Right kidney (tissue), 1 donor: ENCODE data around the gene SYNGR1.
"Not testable (repeated sequence)": the region's sequence is repeated elsewhere in the genome, so short reads cannot be mapped to it uniquely, and the experiment has no call there.

Experiments used
- DNase-seq: peaks from one replicate; pipeline ENCODE4 v3.0.0-alpha.2; 2016

The SYNGR1 gene

DNA sequence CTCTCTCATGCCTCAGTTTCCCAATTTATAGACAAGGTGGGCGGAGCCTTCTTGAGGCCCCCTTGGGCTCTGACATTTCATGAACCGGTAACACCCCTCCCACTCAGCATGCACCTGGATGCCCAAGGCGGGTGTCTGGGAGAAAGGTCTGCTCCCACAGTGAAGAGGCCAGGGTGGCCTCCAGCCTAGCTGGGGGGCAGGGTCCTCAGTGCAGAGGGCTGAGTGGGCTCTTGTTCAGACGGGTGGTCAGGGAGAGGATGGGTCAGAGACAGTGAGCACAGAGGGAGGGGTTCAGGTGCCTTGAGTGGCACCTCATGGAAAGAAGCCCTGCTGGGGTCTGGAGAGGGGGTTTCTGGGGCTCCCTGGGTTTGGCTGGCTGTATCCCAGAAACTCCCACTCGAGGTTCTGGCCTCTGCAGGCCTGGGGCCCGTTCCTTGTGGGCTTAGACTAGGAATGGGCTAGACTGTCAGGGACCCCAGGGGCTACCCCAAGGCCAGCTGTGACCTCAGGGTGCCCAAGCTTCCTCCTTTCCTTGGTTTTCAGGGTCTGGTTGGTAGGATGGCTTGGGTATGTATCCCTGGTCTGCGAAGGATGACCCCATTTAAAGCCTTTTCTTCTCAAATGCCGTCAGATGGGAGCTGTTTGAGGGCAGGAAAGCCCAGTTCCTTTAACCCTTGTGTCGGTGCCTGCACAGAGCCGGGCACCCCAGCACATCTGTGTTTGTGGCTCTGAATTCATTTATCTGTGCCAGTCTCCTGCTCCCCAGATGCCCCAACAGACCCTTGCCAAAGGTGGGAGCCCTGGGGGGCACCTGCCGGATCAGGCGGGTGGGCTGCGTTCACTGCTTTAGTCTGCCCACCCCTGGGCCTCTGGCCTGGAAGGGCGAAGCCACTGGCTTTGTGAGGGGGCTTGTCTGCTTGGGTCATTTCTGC is 1.2 kb downstream of the SYNGR1 start:
- no peak for DNase-seq

DNA sequence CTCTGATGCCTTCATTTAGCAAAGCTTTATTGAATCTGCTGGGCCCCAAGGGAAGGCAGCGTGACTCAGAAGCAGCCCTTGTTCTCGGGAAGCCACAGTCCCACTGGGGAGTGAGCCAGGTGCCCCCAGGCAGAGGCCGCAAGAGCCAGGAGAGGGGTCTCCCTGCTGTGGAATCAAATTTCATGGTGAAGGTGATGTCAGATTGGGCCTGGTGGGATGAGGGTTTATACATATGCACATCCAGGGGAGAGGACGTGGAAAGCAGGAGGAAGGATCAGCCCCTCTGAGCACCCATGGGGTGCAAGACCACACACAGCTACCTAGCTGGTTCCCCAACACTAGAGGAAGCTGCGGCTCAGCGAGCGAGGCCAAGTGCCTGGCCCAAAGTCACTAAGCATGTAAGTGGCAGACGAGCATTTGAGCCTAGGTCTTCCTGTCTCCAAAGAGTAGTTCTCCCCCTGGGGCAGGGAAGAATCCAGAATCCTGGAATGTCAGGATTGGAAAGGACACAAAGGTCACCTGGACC is 2.0 kb downstream of the SYNGR1 start:
- no peak for DNase-seq

DNA sequence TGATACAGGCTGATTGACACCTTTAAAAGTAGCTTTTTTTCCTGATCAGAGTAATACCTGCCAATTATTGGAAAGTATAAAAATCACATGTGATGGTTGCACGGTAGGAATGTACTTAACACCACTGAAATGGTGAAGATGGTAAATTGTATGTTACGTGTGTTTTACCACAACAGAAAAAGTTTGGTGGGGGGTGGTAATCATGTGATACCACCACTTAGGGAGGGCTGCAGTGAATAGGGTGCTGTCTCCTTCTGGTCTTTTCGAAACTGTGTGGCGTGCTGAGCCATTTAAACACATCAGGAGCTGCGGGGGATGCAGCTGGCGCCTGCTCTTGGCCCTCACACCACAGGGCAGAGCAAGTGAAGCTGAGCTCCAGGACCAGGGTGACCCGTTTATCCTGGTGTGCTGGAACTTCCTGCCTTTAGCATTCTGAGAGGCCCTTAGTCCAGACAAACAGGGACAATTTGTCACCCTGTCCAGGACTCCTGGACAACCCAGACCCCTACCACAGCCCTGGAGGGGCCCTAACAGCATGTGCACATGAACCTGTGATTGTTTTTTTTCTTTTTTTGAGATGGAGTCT is 2.6 kb downstream of the SYNGR1 start:
- DNase-seq, result no peak

DNA sequence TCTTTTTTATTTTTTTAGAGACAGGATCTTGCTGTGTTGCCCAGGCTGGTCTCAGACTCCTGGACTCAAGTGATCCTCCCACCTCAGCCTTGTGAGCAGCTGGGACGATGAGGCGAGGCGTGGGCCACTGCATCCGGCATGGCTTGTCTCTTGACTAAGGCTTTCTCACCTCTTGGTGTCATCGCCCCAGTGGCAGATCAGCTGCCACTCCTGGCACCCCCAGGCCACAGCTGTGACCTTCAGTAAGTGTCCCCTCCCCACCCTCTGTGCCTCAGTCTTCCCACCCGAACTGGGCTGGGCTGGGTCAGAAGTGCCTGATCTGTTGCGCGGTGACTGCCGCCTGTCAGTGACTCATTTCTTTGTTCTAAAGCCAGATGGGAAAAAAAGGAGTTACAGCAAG is 3.6 kb downstream of the SYNGR1 start:
- DNase-seq, result no peak

DNA sequence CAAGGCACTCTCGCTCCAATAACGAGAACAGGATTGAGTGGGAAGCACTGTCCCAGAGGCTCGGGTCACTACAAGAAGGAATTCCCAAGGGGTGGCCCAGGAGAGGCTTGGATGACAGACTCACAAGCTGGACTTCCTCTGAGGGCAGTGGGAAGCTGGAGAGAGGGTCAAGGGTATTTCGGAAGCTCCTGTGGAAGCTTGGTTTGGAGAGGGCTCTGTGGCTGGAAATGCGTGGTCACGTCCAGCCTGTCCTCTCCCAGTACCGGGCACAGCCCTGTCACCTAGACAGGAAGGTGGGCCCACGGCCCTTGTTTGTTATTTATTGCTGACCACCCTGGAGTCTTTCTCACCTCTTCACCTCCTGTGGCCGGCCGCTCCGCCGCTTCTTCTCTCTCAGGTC is 5.3 kb downstream of the SYNGR1 start:
- DNase-seq, result no peak

DNA sequence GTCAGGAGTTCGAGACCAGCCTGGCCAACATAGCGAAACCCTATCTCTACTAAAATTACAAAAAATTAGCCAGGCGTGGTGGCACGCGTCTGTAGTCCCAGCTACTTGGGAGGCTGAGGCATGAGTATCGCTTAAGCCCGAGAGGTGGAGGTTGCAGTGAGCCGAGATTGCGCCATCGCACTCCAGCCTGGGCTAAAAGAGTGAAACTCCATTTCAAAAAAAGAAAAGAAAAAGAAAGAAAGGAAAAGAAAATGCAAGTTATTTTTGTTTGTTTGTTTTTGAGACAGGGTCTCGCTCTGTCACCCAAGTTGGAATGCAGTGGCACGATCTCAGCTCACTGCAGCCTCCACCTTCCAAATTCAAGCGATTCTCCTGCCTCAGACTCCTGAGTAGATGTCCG is 6.0 kb downstream of the SYNGR1 start:
- DNase-seq, result not testable (repeated sequence)

DNA sequence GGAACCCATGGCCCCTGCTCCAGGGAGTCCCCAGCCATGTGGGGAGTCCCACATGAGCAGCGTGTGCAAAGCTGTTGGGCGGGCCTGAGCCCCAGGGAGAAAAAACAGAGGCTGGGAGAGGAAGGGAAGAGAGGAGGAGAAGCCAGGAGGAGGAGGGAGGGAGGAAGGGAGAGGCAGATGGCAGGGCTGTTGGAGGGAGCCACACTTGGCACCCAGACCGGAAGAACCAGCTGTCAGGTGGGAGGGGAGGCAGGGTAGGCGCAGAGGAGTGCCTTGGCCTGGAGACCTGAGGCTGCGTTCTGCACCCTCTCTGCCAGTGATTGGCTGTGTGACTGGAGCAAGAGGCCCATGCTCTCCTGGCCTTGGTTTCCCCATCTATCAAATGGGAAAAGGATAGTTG is 6.7 kb downstream of the SYNGR1 start:
- DNase-seq, result no peak

DNA sequence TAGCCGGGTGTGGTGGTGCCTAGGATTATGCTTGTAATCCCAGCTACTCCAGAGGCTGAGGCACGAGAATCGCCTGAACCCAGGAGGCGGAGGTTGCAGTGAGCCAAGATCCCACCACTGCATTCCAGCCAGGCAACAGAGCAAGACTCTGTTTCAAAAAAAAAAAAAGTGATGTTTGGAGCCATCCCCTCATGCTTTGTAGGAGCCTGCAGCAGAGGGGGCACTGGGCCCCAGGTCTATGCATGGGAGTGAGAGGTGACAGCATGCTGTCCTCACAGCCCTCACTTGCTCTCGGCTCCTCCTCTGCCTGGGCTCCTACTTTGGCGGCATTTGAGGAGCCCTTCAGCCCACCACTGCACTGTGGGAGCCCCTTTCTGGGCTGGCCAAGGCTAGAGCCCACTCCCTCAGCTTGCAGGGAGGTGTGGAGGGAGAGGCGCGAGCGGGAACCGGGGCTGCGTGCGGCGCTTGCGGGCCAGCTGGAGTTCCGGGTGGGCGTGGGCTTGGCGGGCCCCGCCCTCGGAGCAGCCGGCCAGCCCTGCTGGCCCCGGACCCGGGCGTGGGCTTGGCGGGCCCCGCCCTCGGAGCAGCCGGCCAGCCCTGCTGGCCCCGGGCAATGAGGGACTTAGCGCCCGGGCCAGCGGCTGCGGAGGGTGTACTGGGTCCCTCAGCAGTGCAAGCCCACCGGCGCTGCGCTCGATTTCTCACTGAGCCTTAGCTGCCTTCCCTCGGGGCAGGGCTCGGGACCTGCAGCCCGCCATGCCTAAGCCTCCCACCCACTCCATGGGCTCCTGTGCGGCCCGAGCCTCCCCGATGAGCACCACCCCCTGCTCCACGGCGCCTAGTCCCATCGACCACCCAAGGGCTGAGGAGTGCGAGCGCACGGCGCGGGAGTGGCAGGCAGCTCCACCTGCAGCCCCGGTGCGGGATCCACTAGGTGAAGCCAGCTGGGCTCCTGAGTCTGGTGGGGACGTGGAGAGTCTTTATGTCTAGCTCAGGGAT is 7.6 kb downstream of the SYNGR1 start:
- DNase-seq, result not testable (repeated sequence)

DNA sequence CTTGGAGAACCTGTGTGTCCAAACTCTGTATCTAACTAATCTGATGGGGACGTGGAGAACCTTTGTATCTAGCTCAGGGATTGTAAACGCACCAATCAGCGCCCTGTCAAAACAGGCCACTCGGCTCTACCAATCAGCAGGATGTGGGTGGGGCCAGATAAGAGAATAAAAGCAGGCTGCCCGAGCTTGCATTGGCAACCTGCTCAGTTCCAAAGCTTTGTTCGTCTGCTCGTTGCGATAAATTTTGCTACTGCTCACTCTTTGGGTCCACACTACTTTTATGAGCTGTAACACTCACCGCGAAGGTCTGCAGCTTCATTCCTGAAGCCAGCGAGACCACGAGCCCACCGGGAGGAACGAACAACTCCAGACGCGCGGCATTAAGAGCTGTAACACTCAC is 8.4 kb downstream of the SYNGR1 start:
- DNase-seq, result not testable (repeated sequence)

DNA sequence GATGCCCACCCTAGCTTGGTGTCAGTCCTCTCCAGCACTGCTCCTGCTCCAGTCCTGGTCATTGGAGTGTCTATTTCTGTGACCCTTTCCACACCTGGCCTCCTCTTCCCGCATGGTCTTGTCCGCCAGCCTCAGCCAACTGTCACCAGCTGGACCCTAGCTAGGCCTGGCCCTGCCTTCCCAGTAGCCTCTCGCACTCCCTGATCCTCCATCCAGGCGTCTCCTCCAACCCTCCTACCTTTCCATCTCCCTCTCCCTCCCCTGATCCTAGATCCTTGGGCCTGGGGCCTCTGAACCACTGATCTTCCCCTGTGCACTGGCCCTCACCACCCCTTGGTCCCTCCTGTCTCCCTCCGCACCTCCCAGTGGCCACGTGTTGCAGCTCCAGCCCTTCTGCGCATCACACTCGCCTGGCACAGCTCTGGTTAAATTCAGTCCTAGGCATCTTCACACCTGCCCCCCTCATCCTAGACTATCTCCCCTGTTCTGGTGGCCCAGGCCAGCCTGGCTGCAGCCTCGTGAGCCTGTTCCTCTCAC is 9.9 kb downstream of the SYNGR1 start:
- DNase-seq, result no peak

DNA sequence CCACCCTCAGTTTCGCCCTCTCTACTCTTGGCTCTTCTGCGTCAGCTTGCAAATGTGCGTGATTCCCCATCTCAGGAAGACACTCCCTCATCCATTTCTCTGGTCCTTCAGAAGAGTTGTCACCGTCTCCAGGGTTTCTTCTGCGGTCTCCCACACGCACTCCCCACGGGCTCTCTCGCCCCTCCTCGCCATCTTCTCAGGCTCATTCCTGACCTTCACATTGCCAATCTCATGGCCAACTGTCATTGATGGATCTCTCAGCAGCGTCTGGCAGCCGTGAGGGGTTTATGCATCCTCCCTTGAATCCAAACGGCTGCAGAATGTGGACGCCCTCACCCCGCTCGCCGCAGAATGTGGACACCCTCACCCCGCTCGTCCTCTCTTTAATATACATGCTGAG is 10.5 kb downstream of the SYNGR1 start:
- no peak for DNase-seq

DNA sequence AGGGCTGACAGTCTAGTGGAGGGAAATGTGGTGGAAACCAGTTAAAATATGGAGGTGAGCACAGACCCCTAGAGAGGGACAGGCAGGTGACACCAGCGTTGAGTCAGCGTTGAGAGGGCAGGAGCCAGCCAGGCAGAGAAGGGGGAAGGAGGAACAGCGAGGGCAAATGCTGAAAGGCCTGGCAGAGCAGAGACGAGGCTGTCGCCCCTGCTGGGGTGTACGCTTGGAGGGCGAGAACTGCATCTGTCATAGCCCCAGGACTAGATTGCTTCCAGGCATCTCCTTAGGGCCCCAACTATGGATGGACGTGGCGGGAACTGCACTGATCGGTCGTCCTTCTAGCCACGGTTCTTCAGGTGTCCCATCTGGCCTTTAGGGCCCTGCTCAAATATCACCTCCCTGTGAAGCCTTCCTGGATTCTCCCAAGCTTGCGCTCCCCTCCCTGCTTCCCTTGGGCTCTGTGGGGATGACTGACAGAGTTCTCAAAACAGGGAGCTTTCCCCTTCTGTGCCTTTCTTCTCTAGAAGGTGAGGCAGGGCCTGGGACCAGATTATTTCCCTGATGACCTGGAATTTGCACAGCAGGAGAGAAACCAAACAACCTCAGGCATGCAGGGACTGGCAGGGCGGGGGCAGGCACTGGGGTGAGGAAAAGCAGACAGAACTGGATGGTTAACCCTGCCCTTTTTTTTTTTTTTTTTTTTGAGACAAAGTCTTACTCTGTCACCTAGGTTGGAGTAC is 11.1 kb downstream of the SYNGR1 start:
- DNase-seq, result no peak

DNA sequence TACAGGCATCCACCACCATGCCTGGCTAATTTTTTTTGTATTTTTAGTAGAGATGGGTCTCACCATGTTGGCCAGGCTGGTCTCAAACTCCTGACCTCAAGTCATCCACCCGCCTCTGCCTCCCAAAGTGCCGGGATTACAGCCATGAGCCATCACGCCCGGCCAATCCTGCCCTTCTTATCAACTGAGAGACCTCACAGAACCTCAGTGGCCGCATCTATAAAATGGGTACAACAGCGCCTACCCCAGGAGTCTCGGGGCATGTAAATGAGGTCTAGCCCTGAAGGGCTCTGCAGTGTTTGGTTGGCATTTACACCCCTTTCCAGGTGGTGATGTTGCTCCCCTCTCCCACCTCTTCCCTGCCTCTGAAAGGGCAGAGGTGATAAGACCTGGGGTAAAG is 11.7 kb downstream of the SYNGR1 start:
- DNase-seq, result no peak

DNA sequence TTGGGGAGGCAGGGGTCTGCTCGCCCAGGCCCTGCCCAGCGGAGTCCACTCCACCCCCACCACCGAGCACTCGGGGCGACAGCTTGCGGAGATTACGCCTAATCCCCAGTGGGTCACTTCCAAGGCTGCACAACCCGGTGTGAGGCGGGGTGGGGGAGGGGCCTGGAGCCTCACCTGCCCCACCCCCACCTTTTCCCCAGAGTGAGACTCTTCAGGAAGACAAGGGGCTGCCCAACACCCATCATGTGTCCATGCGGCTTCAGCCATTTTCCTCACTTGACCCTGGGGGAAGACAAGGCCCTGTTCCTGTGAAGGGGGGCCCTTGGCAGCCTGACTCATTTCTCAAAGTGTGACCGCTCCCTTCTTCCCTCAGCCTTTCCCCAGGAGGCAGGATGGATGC is 12.5 kb downstream of the SYNGR1 start:
- no peak for DNase-seq

DNA sequence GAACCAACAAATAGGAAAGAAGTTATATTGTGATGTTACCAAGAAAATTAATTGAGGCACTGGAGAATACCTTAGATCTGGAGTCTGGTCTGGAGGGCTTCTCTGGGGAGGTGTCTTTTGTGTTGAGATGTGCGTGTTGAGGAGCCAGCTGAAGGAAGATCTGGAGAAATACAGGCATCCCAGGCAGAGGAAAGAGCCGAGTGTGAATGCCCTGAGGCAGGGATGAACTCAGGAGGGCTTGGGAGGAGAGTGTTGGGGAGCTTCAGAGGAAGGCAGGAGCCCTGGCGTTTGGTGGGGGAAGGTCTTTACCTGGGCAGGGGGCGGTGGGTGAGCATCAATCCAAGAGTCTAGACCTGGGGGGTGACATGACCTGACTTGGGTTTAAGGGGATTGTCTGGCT is 13.1 kb downstream of the SYNGR1 start:
- DNase-seq, result no peak

DNA sequence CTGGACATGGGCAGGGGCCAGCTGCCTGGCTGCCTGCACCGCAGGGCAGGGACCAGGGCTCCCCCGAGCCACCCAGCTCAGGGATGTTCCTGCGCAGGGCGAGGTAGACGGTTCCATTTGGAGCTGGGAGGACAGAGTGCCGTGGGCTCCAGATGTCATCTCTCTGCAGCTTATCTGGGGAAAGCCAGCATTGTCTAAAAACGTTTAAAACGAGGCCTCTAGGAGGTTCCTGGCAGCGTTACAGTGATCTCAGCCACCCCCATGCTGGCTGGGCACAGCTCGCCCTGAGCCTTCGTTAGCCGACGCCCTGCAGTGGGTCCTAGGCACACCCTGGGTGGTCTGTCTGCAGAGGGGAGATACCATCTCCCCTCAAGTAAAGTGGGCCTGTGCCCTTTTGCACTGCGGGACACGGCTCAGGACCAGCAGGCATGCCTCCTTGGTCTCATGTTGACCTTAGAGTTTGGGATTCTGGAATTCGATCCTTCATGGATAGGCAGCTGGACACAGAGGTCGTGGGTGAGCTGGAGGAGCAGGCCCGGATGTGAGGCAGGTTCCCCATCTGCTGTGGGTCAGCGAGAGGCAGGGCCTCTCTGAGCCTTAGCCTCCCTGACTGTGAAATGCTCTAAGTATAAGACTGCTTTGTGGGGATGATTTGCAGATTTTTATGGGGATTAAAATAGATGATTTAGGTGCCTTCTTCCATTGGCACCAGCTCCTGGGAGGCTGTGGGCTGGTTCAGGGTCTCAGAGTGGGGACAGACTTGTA is 14.1 kb downstream of the SYNGR1 start:
- DNase-seq, result no peak

DNA sequence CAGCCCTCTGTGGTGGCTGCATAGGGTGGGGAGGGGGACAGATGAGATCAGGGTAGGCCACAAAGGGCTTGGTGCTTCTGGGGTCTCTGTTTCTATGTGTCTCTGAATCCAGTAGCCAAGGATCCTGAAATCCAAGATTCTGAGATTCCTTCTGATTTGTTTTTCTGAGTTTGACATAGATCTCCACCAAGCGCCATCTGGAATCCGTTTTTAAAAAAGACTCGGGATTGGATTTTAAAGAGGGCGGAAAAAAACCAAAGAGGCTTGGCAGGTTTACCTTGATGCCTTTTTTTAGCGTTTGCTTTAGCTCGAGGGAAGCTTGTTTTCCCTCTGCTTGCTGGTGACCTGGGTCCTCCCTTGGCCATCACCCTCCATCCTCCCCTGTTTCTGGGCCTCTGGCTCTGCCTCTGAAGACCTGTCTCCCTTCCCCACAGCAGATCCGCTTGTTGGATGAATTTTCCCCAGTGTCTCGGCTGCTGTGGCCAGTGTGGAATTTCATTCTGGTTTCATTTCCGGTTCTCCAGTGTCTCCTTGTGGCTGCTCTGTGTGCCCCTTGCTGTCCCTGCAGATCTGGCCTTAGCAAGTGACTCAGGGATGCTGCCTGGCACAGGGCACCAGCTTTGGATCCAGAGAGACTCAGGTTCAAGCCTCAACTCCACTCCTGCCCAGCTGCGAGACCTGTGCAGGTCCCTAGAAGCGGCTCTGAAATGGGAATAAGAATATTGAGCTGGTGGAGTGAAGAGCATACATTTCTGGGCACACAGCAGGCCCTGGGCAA is 15.1 kb downstream of the SYNGR1 start:
- DNase-seq, result no peak

DNA sequence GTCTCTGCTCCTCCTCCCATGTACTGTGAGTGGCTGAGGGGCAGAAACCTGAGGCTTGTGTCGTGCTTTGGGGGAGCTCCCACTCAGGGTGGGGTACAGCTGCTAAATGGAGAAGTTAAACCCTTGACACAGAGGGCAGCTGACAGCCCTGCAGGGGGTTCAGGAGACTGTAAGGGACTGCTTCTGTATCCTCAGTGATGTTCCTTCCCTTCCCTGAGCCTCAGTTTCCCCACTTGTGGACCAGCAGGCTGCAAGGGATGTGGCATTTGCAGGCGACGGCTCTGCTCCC is 15.6 kb downstream of the SYNGR1 start:
- DNase-seq, result no peak

DNA sequence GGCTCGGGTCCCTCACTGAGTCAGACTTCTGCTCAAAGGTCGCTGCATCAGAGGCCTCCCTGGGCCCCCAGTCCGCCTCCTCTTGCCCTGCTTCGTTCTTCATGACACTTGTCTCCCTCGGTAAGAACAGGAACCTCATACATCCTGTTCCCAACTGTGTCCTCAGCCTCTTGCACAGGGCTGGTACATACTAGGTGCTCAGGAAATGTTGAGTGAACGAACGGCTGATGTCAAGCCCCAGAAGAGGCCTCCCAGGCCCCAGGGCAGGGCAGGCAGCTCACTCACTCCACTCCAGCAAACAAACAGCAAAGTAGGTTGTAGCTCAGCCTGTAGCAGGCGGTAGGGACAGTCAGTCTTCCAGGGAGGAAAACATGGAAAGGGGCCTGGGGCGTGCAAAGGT is 17.2 kb downstream of the SYNGR1 start:
- DNase-seq, result no peak

DNA sequence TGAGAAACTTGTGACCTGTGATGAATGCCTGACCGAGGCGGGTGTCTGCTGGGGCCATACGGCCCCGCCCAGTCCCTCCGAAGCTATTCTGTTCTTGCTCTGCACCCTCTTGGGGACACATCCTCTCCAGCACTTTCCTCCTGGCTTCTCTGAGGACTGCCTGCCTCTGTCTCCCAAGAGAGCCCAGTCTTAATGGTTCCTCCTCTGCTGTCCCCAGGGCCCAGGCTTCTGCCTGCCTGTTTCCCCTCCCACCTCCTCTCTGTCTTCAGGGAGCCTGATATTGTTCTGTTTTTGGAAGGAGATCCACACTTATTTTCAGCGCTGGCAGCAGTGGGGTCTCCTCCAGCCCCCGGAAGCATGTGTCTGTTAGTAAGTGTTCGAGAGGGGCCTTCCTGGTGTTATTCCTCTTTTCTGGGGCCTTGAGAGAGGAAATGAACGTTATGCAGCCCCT is 18.7 kb downstream of the SYNGR1 start:
- DNase-seq, result no peak
